ENCODE results near the gene INSYN1. TPM values are rescaled to one million over a fixed set of nuclear protein-coding genes. Genes with fewer than 3 reads are reported as not detected.

INSYN1 gene
- total RNA-seq, 3 donors from 2014 or later (not counting 1 experiment from before 2014, with no cell fraction given) = not detected

- Histone ChIP-seq H3K4me1 (ENCODE audit: control insufficient read depth, insufficient read depth, low read length) (peaks cover 1% of the 10 kb centered on the region), H3K9me3 (ENCODE audit: control insufficient read depth, insufficient read depth, low read length) (no peaks in the 10 kb centered on the region), H3K4me3 (ENCODE audit: low read length) (no peak overlapping the region), H3K36me3 (ENCODE audit: control insufficient read depth, insufficient read depth, low read length) (no peaks in the 10 kb centered on the region), H3K27me3 (ENCODE audit: control insufficient read depth, insufficient read depth, low read length) (peaks cover 17% of the 10 kb centered on the region), H3K27ac (ENCODE audit: low read length) (no peak overlapping the region)
- ATAC-seq (no peak), DNase-seq (no peak)
- Mint-ChIP-seq H3K27ac (no peak overlapping the region), H3K36me3 (no peaks in the 10 kb centered on the region), H3K9me3 (no peaks in the 10 kb centered on the region), H3K4me1 (peaks cover 1 to 2% of the 10 kb centered on the region in 2 donors), H3K27me3 (ENCODE audit: low read depth in 2 of 2) (peaks cover 23 to 41% of the 10 kb centered on the region in 2 donors), H3K4me3 (no peak overlapping the region)
- WGBS (ENCODE audit: insufficient coverage) = 83% methylated on average over 6 of the region's 6 CpGs
- intact Hi-C loops (cut with micrococcal nuclease) = no loop called here
- TF ChIP-seq CTCF (IDR thresholded peaks at IDR 0.05) = no peak
Measured at GRCh38 chr15:73691396-73691795, 61.8 kb downstream of the INSYN1 start.

GRCh38 chr15:73688455-73688854 lies 64.7 kb downstream of the INSYN1 start:
- ATAC-seq = no peak
- 90% methylated on average over 6 of the region's 6 CpGs for WGBS (ENCODE audit: insufficient coverage)
- no peak overlapping the region for H3K4me3 Mint-ChIP-seq
- peaks cover 22 to 31% of the 10 kb centered on the region in 2 donors for H3K27me3 Mint-ChIP-seq (ENCODE audit: low read depth in 2 of 2)
- H3K9me3 Mint-ChIP-seq = no peaks in the 10 kb centered on the region
- H3K27ac Mint-ChIP-seq = no peak overlapping the region
- Histone ChIP-seq H3K9me3 (ENCODE audit: control insufficient read depth, insufficient read depth, low read length) (no peaks in the 10 kb centered on the region), H3K4me3 (ENCODE audit: low read length) (no peak overlapping the region), H3K27ac (ENCODE audit: low read length) (no peak overlapping the region), H3K27me3 (ENCODE audit: control insufficient read depth, insufficient read depth, low read length) (peaks cover 24% of the 10 kb centered on the region), H3K36me3 (ENCODE audit: control insufficient read depth, insufficient read depth, low read length) (no peaks in the 10 kb centered on the region), H3K4me1 (ENCODE audit: control insufficient read depth, insufficient read depth, low read length) (peaks cover 11% of the 10 kb centered on the region)
- TF ChIP-seq CTCF (IDR thresholded peaks at IDR 0.05) = no peak
- intact Hi-C loops (cut with micrococcal nuclease) = no loop called here
- peaks cover 0 to 5% of the 10 kb centered on the region in 2 donors for H3K4me1 Mint-ChIP-seq
- DNase-seq = no peak
- no peaks in the 10 kb centered on the region for H3K36me3 Mint-ChIP-seq

DNA sequence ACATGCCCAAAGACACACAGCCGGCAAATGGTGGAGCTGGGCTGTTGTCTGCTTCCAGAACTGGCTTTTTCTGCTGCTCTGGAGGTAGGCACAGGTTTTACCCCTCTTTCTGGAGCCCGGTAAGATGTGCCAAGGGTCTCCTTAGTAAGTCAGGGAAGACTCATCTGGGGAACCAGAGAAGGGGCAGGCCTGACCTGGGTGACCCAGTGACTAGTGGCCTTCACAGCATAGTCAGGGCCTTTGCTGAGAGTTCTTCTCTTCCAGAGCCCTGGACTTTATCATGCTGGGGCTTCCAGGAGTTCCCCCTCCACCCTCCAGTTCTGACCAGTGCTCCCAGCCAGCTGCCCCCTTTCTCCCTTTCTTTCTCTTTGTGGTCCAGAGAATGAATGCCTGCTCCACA lies 65.8 kb downstream of the INSYN1 start:
- Mint-ChIP-seq H3K4me1 (peaks cover 0 to 5% of the 10 kb centered on the region in 2 donors), H3K4me3 (no peak overlapping the region), H3K36me3 (no peaks in the 10 kb centered on the region), H3K27ac (no peak overlapping the region), H3K9me3 (no peaks in the 10 kb centered on the region), H3K27me3 (ENCODE audit: low read depth in 2 of 2) (peaks cover 27 to 33% of the 10 kb centered on the region in 2 donors)
- no peak for ATAC-seq
- peaks cover 22% of the 10 kb centered on the region for H3K27me3 ChIP-seq (ENCODE audit: control insufficient read depth, insufficient read depth, low read length)
- H3K4me3 ChIP-seq (ENCODE audit: low read length) = no peak overlapping the region
- H3K9me3 ChIP-seq (ENCODE audit: control insufficient read depth, insufficient read depth, low read length) = no peaks in the 10 kb centered on the region
- H3K4me1 ChIP-seq (ENCODE audit: control insufficient read depth, insufficient read depth, low read length) = peaks cover 12% of the 10 kb centered on the region
- TF ChIP-seq CTCF (IDR thresholded peaks at IDR 0.05) = no peak
- no peak for DNase-seq
- H3K27ac ChIP-seq (ENCODE audit: low read length) = no peak overlapping the region
- intact Hi-C loops (cut with micrococcal nuclease) = no loop called here
- no peaks in the 10 kb centered on the region for H3K36me3 ChIP-seq (ENCODE audit: control insufficient read depth, insufficient read depth, low read length)
- 91% methylated on average over 2 of the region's 2 CpGs for WGBS (ENCODE audit: insufficient coverage)

DNA sequence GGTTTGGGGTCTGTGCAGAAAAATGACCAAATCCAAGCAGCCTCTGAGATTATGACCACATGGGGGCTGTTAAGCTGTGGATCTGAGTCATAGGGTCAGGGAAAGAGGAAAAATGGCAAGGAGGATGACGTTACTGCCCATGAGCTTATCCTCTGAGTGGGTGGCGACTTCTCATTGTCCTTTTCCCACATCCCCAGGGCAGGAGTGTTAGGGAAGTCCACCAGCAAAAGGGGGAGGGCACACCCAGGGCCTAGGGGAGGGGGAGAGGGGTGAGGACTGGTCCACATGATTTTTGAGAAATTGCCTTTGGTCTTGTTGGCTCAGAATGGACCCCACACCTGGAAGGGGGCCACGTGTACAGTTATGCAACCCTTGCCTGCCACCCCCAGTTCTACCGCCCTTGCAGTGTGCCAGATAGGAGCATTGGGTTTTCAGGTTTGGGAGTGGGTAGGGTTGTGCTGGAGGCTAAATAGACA lies 66.3 kb downstream of the INSYN1 start:
- Mint-ChIP-seq H3K9me3 (no peaks in the 10 kb centered on the region), H3K27ac (no peak overlapping the region), H3K4me1 (peaks cover 0 to 5% of the 10 kb centered on the region in 2 donors), H3K27me3 (ENCODE audit: low read depth in 2 of 2) (peaks cover 30 to 33% of the 10 kb centered on the region in 2 donors), H3K36me3 (no peaks in the 10 kb centered on the region), H3K4me3 (no peak overlapping the region)
- Histone ChIP-seq H3K4me1 (ENCODE audit: control insufficient read depth, insufficient read depth, low read length) (peaks cover 12% of the 10 kb centered on the region), H3K27ac (ENCODE audit: low read length) (no peak overlapping the region), H3K9me3 (ENCODE audit: control insufficient read depth, insufficient read depth, low read length) (no peaks in the 10 kb centered on the region), H3K36me3 (ENCODE audit: control insufficient read depth, insufficient read depth, low read length) (no peaks in the 10 kb centered on the region), H3K4me3 (ENCODE audit: low read length) (no peak overlapping the region), H3K27me3 (ENCODE audit: control insufficient read depth, insufficient read depth, low read length) (peaks cover 22% of the 10 kb centered on the region)
- 69% methylated on average over 4 of the region's 4 CpGs for WGBS (ENCODE audit: insufficient coverage)
- no peak for TF ChIP-seq CTCF (IDR thresholded peaks at IDR 0.05)
- no peak for ATAC-seq
- intact Hi-C loops (cut with micrococcal nuclease) = no loop called here
- DNase-seq = no peak

Data from natural killer cell (primary cell).